ENCODE results near the gene SCARF1.

The SCARF1 gene

GRCh38 chr17:1646199-1646875 is 805 bp upstream of the SCARF1 start:
- no peak for TF ChIP-seq HDGF (IDR thresholded peaks at IDR 0.05; ENCODE audit: borderline replicate concordance)
- ChIA-PET CTCF (interaction anchor here (0.7 to 0.9 kb wide), 2 partner anchors 16 to 72 kb away, joined by 3 to 4 read pairs; no protein-coding TSS in a partner anchor), POLR2A (interaction anchor here (0.6 kb wide), 1 partner anchor 130 kb away, joined by 3 read pairs; the partner anchor contains the start of gene INPP5K)
- no peak for DNase-seq (ENCODE audit: extremely low spot score)

DNA sequence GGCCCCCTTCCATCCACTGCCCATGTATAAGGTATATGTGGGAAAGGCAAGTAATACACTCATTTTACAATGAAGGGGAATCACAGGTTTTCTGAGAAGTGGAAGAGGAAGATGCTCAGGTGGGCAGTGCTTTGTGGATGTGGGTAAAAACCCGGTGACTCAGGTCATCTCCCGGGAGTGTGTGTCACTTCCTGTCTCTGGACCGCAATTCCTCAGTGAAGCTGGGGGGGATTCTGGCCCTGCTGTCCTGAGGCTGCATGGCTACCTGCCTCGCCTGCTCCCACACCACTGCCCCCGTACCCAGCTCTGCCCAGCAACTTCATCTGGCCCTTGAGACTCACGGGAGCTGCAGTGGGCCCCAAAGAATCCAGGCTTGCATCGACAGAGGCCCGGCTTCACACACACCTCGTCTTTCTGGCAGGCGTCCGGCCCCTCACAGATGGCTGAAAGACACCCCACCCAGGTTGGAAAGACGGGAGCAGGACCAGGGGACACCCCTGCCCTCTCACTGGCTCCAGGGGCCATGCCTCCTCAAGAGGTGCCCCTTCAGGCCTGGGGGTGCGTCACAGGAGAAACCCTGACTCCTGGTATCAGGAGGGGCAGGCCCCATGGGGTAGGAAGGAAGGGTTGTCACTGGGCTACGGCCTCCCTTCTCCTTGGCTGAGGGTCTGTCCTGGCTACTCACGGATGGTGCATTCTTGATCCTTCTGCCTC is 882 bp downstream of the SCARF1 start:
- no peak for TF ChIP-seq ELF4 (IDR thresholded peaks at IDR 0.05)
- TF ChIP-seq FOXA1 (IDR thresholded peaks at IDR 0.05) = no peak
- no peak for TF ChIP-seq FOXK2 (IDR thresholded peaks at IDR 0.05)
- no peak for TF ChIP-seq ZNF384 (IDR thresholded peaks at IDR 0.05)
- no peak for TF ChIP-seq FOXM1 (IDR thresholded peaks at IDR 0.05; ENCODE audit: borderline replicate concordance)
- TF ChIP-seq LEF1 (IDR thresholded peaks at IDR 0.05; ENCODE audit: borderline replicate concordance) = no peak
- POLR2A ChIA-PET = no interaction called here
- DNase-seq (ENCODE audit: extremely low spot score) = no peak
- CTCF ChIA-PET = no interaction called here

DNA sequence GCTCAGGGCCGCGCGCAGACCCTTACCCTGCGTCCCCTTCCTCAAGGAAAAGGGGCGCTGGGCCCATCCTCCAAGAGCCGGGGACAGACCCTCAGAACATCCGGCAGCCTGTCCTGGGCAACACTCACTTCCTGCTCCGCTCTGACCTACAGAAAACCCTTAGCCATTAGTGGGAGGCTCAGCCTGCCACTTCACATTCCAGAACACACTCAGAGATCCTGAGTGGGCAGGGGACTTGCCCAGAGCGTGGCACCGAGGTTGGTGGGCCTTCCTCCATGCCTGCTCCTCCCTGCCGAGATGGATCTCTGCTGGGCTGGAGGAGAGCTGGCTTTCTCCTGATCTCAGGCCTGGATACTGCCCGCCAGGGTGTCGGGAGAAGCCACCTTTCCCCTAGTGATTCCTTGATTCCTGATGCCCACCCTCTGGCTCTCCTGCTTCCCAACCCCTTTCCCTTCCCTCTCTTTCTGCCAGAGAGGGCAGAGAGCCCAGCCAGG is 1.5 kb downstream of the SCARF1 start:
- DNase-seq (ENCODE audit: extremely low spot score) = no peak
- CTCF ChIA-PET = no interaction called here
- no peak for TF ChIP-seq TARDBP (IDR thresholded peaks at IDR 0.05)
- POLR2A ChIA-PET = no interaction called here

DNA sequence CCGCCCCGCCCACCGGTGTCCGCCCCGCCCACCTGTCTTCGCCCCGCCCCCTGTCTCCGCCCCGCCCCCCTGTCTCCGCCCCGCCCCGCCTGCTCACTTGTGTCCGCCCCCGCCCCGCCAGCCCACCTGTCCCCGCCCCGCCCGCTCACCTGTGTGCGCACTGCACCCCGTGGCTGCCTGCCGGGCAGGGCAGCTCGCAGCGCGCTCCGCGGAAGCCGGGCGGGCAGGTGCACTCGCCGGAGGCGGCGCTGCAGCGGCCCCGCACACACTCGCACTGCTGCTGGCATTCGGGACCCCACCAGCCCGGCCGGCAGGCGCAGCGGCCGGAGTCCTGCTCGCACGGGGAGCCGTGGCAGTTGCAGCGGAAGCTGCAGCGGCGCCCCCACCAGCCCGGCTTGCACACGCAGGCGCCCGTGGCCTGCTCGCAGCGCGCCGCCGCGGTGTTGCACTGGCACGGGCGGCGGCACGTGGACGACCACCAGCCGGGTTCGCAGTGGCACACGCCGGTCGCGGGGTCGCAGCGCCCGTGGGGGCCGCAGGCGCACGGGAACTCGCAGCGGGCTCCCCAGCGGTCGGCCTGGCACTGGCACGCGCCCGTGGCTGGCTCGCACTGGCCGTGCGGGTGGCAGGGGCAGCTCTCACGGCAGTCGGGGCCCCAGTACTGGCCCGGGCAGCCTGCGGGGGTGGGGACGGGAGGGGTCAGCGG is 2.1 kb downstream of the SCARF1 start:
- ChIA-PET CTCF (no interaction called here), POLR2A (no interaction called here)
- TF ChIP-seq ARNT (IDR thresholded peaks at IDR 0.05) (0 out of 2 replicates have a peak, but pooled peaks have one; percentile 5), FOXK2 (IDR thresholded peaks at IDR 0.05) (no peak)
- peak; percentile 73 for DNase-seq (ENCODE audit: extremely low spot score)

- POLR2A ChIA-PET = interaction anchor here (1.0 kb wide), 1 partner anchor 75 kb away, joined by 3 read pairs; no protein-coding TSS in a partner anchor
- CTCF ChIA-PET = interaction anchor here (0.7 to 1.1 kb wide), 2 partner anchors 63 to 67 kb away, joined by 3 read pairs; no protein-coding TSS in a partner anchor
- TF ChIP-seq ZNF384 (IDR thresholded peaks at IDR 0.05) = no peak
- no peak for DNase-seq (ENCODE audit: extremely low spot score)
Measured at GRCh38 chr17:1641065-1641403, 4.5 kb downstream of the SCARF1 start.

DNA sequence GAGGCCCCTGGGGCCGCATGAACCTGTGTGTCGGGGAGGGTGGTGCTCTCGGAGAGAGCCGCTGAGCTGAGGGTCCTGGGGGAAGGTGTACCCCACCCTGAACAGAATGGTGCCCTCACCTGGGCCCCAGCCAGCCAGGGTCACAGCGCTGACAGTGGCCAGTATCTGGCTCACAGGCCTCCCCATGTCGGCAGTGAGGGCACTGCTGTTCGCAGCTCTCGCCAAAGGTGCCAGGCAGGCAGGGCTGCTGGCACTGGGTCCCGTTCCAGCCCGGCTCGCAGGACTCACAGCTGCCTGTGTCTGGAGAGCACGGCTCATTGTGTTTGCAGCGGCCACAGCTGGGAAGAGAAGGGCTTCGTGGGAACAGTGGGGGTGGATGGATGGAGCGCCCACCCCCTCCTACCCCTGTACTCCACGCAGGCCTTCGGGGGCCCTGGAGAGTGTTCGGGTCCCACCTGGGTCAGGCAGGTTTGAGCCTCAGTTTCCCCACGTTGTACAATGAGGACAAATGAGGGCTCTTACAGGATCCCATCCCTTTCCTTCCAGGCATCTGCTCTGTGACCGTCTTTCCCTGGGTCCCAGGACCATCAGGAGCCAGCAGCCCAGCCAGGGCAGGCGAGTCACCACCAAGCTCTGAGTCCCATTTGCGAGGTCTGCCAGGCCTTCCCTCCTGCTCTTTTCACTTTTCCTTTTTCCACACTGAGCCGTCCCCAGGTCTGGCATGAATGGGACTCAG is 5.0 kb downstream of the SCARF1 start:
- no peak for DNase-seq (ENCODE audit: extremely low spot score)
- TF ChIP-seq SP1 (IDR thresholded peaks at IDR 0.05) (no peak), LEF1 (IDR thresholded peaks at IDR 0.05; ENCODE audit: borderline replicate concordance) (no peak), NFRKB (IDR thresholded peaks at IDR 0.05) (no peak), HDGF (IDR thresholded peaks at IDR 0.05; ENCODE audit: borderline replicate concordance) (no peak), ELF4 (IDR thresholded peaks at IDR 0.05) (no peak), FOXM1 (IDR thresholded peaks at IDR 0.05; ENCODE audit: borderline replicate concordance) (no peak), CTBP1 (IDR thresholded peaks at IDR 0.05; ENCODE audit: borderline replicate concordance) (no peak), FOXA1 (IDR thresholded peaks at IDR 0.05) (no peak), BHLHE40 (IDR thresholded peaks at IDR 0.05; ENCODE audit: borderline replicate concordance) (no peak), L3MBTL2 (conservative IDR thresholded peaks at IDR 0.05) (no peak), TARDBP (IDR thresholded peaks at IDR 0.05) (no peak), ARNT (IDR thresholded peaks at IDR 0.05) (no peak), SUZ12 (IDR thresholded peaks at IDR 0.05) (no peak), ZNF384 (IDR thresholded peaks at IDR 0.05) (no peak), FOXK2 (IDR thresholded peaks at IDR 0.05) (no peak)
- TF ChIP-seq, protein P1, sequence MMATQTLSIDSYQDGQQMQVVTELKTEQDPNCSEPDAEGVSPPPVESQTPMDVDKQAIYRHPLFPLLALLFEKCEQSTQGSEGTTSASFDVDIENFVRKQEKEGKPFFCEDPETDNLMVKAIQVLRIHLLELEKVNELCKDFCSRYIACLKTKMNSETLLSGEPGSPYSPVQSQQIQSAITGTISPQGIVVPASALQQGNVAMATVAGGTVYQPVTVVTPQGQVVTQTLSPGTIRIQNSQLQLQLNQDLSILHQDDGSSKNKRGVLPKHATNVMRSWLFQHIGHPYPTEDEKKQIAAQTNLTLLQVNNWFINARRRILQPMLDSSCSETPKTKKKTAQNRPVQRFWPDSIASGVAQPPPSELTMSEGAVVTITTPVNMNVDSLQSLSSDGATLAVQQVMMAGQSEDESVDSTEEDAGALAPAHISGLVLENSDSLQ (IDR thresholded peaks at IDR 0.05) = no peak
- ChIA-PET POLR2A (interaction anchor here (1.0 kb wide), 1 partner anchor 76 kb away, joined by 3 read pairs; no protein-coding TSS in a partner anchor), CTCF (interaction anchor here (0.7 to 1.1 kb wide), 3 partner anchors 9 to 66 kb away, joined by 3 to 4 read pairs (median 3); partner anchors contain the start of gene RILP)

- POLR2A ChIA-PET = interaction anchor here (1.0 kb wide), 1 partner anchor 77 kb away, joined by 3 read pairs; no protein-coding TSS in a partner anchor
- no peak for DNase-seq (ENCODE audit: extremely low spot score)
- no peak for TF ChIP-seq LEF1 (IDR thresholded peaks at IDR 0.05; ENCODE audit: borderline replicate concordance)
- no peak for TF ChIP-seq L3MBTL2 (conservative IDR thresholded peaks at IDR 0.05)
- TF ChIP-seq, protein P1 (IDR thresholded peaks at IDR 0.05) = no peak
- no peak for TF ChIP-seq ZNF384 (IDR thresholded peaks at IDR 0.05)
- TF ChIP-seq FOXK2 (IDR thresholded peaks at IDR 0.05) = no peak
- TF ChIP-seq ARNT (IDR thresholded peaks at IDR 0.05) = no peak
- TF ChIP-seq BHLHE40 (IDR thresholded peaks at IDR 0.05; ENCODE audit: borderline replicate concordance) = no peak
Measured at GRCh38 chr17:1639549-1640180, 5.9 kb downstream of the SCARF1 start.

More at GRCh38 chr17:1639549-1640180, 5.9 kb downstream of the SCARF1 start:
- CTCF ChIA-PET = interaction anchor here (0.7 to 2.1 kb wide), 3 partner anchors 9 to 10 kb away, joined by 4 to 8 read pairs (median 4); partner anchors contain the start of genes RILP and SLC43A2

All from HEK293T (cell line).